IMR-90 (cell line): ENCODE data around the gene ASB11. TPM values are rescaled to one million over a fixed set of nuclear protein-coding genes. Genes with fewer than 3 reads are reported as not detected.

Experiments used
- ATAC-seq: fragments of 200-7000 bp; cut with Tn5 transposase; 2 replicates; pipeline ENCODE4 v1.9.1; 2020; ENCODE audit warnings: low read depth, mild to moderate bottlenecking, moderate library complexity
- BruUV-seq: library from RNA; stranded (reverse); fragments of 400-500 nt; replicated peaks from 2 replicates; lab custom pipeline; 2021; lab: Mats Ljungman, UMichigan
- CTCF ChIA-PET: fragments of 300-600 bp; formaldehyde crosslinking; extraction: SDS; loops from one replicate; lab custom pipeline; 2021; ENCODE audit warnings: antibody characterized with exemption; lab: Yijun Ruan, JAX
- POLR2A ChIA-PET: fragments of 300-600 bp; sonication (Branson Sonifier 250); formaldehyde crosslinking; loops from one replicate; lab custom pipeline; 2022; ENCODE audit warnings: antibody characterized with exemption; ENCODE audit not compliant: unreplicated experiment; lab: Charles Lee
- DNase-seq: peaks from one replicate; pipeline ENCODE4 v3.0.0; 2013
- H2AFZ ChIP-seq: replicated peaks from 2 replicates; pipeline ENCODE3; 2013; ENCODE audit warnings: low read length, mild to moderate bottlenecking; ENCODE audit not compliant: poor library complexity
- H2AK5ac ChIP-seq: 2 replicates; pipeline ENCODE4 v1.6.1; 2013; ENCODE audit warnings: low read depth, low read length, inconsistent platforms
- H2AK9ac ChIP-seq: replicated peaks from 2 replicates; pipeline ENCODE3; 2013; ENCODE audit warnings: mild to moderate bottlenecking, low read depth, low read length, moderate library complexity; ENCODE audit not compliant: poor library complexity
- H2BK120ac ChIP-seq: 2 replicates; pipeline ENCODE4 v1.6.1; 2013; ENCODE audit warnings: low read depth, low read length, inconsistent platforms
- H2BK15ac ChIP-seq: 3 replicates; pipeline ENCODE4 v1.6.1; 2013; ENCODE audit warnings: low read depth, low read length, inconsistent platforms
- H2BK20ac ChIP-seq: 2 replicates; pipeline ENCODE4 v1.6.1; 2013; ENCODE audit warnings: low read depth, mild to moderate bottlenecking, inconsistent platforms, low read length, moderate library complexity
- H2BK5ac ChIP-seq: 2 replicates; pipeline ENCODE4 v1.6.1; 2013; ENCODE audit warnings: mild to moderate bottlenecking, low read depth, low read length, inconsistent platforms; ENCODE audit not compliant: poor library complexity, severe bottlenecking
- H3K14ac ChIP-seq: replicated peaks from 2 replicates; pipeline ENCODE4 v1.6.1; 2013; ENCODE audit warnings: low read depth, low read length, inconsistent platforms
- H3K18ac ChIP-seq: 2 replicates; pipeline ENCODE4 v1.6.1; 2013; ENCODE audit warnings: low read depth, low read length, control low read depth
- H3K23ac ChIP-seq: 2 replicates; pipeline ENCODE4 v1.6.1; 2013; ENCODE audit warnings: low read depth, low read length, inconsistent platforms
- H3K27ac ChIP-seq: 2 replicates; pipeline ENCODE4 v1.5.1; 2013; ENCODE audit warnings: mild to moderate bottlenecking, control low read depth, low read length; ENCODE audit not compliant: insufficient read depth
- H3K27me3 ChIP-seq: 2 replicates; pipeline ENCODE4 v1.6.1; 2013; ENCODE audit warnings: low read length; ENCODE audit not compliant: control insufficient read depth, insufficient read depth
- H3K36me3 ChIP-seq: 2 replicates; pipeline ENCODE4 v1.6.1; 2013; ENCODE audit warnings: low read length, mixed read lengths; ENCODE audit not compliant: control insufficient read depth, insufficient read depth
- H3K4ac ChIP-seq: 2 replicates; pipeline ENCODE4 v1.6.1; 2013; ENCODE audit warnings: low read depth, low read length, inconsistent platforms
- H3K4me1 ChIP-seq: 2 replicates; pipeline ENCODE4 v1.6.1; 2013; ENCODE audit warnings: low read length, mixed read lengths; ENCODE audit not compliant: control insufficient read depth, insufficient read depth
- H3K4me2 ChIP-seq: 2 replicates; pipeline ENCODE4 v1.6.1; 2013; ENCODE audit warnings: low read depth, mild to moderate bottlenecking, control low read depth, low read length, moderate library complexity
- H3K4me3 ChIP-seq: 2 replicates; pipeline ENCODE4 v1.5.1; 2013; ENCODE audit warnings: low read depth, mild to moderate bottlenecking, control low read depth, low read length, moderate library complexity; ENCODE audit not compliant: insufficient read depth
- H3K56ac ChIP-seq: 2 replicates; pipeline ENCODE4 v1.6.1; 2013; ENCODE audit warnings: low read length, inconsistent platforms; ENCODE audit not compliant: insufficient read depth; ENCODE audit errors: extremely low read depth
- H3K79me1 ChIP-seq, 2 experiments: 2 replicates each; pipeline ENCODE4 v1.6.1; 2013; ENCODE audit warnings: low read length in 2 of 2, inconsistent platforms in 1 of 2, low read depth in 1 of 2
- H3K9ac ChIP-seq: 2 replicates; pipeline ENCODE4 v1.6.1; 2013; ENCODE audit warnings: low read depth, low read length, control low read depth
- H3K9me1 ChIP-seq: 2 replicates; pipeline ENCODE4 v1.6.1; 2013; ENCODE audit warnings: low read length, inconsistent platforms; ENCODE audit not compliant: insufficient read depth
- H3K9me3 ChIP-seq: 2 replicates; pipeline ENCODE4 v1.6.1; 2013; ENCODE audit warnings: low read length; ENCODE audit not compliant: control insufficient read depth, insufficient read depth
- H4K20me1 ChIP-seq: 2 replicates; pipeline ENCODE4 v1.6.1; 2013; ENCODE audit warnings: low read length, inconsistent platforms; ENCODE audit not compliant: insufficient read depth
- H4K5ac ChIP-seq: 2 replicates; pipeline ENCODE4 v1.6.1; 2013; ENCODE audit warnings: mild to moderate bottlenecking, low read depth, low read length, control low read depth
- H4K8ac ChIP-seq, 2 experiments: 2 replicates each; pipeline ENCODE4 v1.6.1; 2013; ENCODE audit warnings: low read depth in 2 of 2, low read length in 2 of 2, control low read depth in 1 of 2, inconsistent platforms in 1 of 2
- H4K91ac ChIP-seq: 2 replicates; pipeline ENCODE4 v1.6.1; 2013; ENCODE audit warnings: low read depth, low read length, inconsistent platforms; ENCODE audit not compliant: insufficient read depth
- BHLHE40 ChIP-seq: fragments of 150-350 bp; IDR thresholded peaks from 2 replicates; pipeline ENCODE4 v1.6.1; 2016; ENCODE audit warnings: mild to moderate bottlenecking, low read depth, low read length
- CEBPB ChIP-seq: IDR thresholded peaks from 2 replicates; pipeline ENCODE4 v1.6.1; 2012; ENCODE audit warnings: low read depth, low read length, improper control_type of control experiment
- MAZ ChIP-seq: IDR thresholded peaks from 2 replicates; pipeline ENCODE4 v1.6.1; 2012; ENCODE audit warnings: low read depth, mild to moderate bottlenecking, low read length, improper control_type of control experiment, moderate library complexity, borderline replicate concordance
- NFE2L2 ChIP-seq: fragments of 150-350 bp; IDR thresholded peaks from 2 replicates; pipeline ENCODE4 v1.6.1; 2016; ENCODE audit warnings: low read depth, mild to moderate bottlenecking, low read length
- RCOR1 ChIP-seq: IDR thresholded peaks from 2 replicates; pipeline ENCODE4 v1.6.1; 2012; ENCODE audit warnings: mild to moderate bottlenecking, low read length, improper control_type of control experiment; ENCODE audit not compliant: insufficient replicate concordance
- WGBS, 2 experiments: methylation state at CpG; one replicate each; pipeline versions ENCODE4 v1.1.5 to v1.1.7; 2013; ENCODE audit warnings: missing lambda C conversion rate in 2 of 2; ENCODE audit not compliant: insufficient read length in 1 of 2; ENCODE audit errors: extremely low coverage in 2 of 2; 5-methylcytosine and 5-hydroxymethylcytosine counted together
- dilution Hi-C: fragments of 300-500 bp; cut with HindIII; formaldehyde crosslinking; loops from one replicate; pipeline ENCODE4 v1.14.3; 2018; ENCODE audit warnings: low sequenced_read_pairs; ENCODE audit not compliant: unreplicated experiment
- in situ Hi-C: fragments of 300-500 bp; cut with MboI; formaldehyde crosslinking; loops from 3 replicates; pipeline ENCODE4 v1.14.3; 2019; ENCODE audit warnings: low sequenced_read_pairs, inconsistent platforms, mixed read lengths
- intact Hi-C: fragments of 100-400 bp; cut with micrococcal nuclease; formaldehyde crosslinking; loops from 2 replicates; pipeline ENCODE4 v1.10.0; 2022
- polyA plus RNA-seq, 3 experiments: library from polyadenylated mRNA; depleted of rRNA; stranded (reverse); fragments of >200 nt; gene quantifications; 2 replicates each; pipeline ENCODE4 v1.2.3, GENCODE V29; 2012; ENCODE audit warnings: low replicate concordance in 1 of 3
- total RNA-seq: library from RNA; depleted of rRNA; stranded (reverse); fragments of >200 nt; gene quantifications from 2 replicates; pipeline ENCODE4 v1.2.3, GENCODE V29; 2012

The ASB11 gene
- total and polyA plus RNA-seq, 2 of the 4 experiments (the other 2 are of a cell fraction): not detected

DNA sequence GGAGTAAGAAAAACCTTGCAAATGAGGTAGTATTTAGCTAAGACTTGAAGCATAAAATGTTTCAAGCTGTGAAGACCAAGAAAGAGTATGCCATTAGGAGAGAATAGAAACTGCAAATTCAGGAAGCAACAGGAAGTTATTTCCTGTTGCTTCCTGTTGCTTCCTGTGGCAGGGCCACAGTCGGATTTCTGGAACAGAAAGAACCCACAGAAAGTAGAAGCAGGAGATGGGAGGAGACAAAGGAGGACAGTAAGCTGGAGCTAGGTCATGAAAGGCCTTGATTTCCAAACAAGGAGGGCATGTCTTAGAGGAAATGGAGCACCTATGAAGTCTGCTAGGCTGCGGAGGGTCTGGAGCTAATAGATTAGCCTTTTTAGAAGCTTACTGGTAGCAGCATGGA lies 17.2 kb downstream of the ASB11 start:
- in situ Hi-C loops (no loop called here), intact Hi-C loops (no loop called here), dilution Hi-C loops (no loop called here)
- Histone ChIP-seq H3K4ac (no peak overlapping the region), H4K91ac (no peak overlapping the region), H2AK9ac (no peak overlapping the region), H3K27ac (no peak overlapping the region), H2BK20ac (no peak overlapping the region), H4K5ac (no peak overlapping the region), H3K36me3 (no peaks in the 10 kb centered on the region), H3K79me1 (no peaks in the 10 kb centered on the region), H3K9me3 (no peaks in the 10 kb centered on the region), H3K9ac (no peak overlapping the region), H3K14ac (no peak overlapping the region), H3K9me1 (no peaks in the 10 kb centered on the region), H2BK5ac (no peak overlapping the region), H3K23ac (no peak overlapping the region), H4K20me1 (no peaks in the 10 kb centered on the region), H3K4me3 (no peak overlapping the region), H4K8ac (no peak overlapping the region), H3K56ac (no peak overlapping the region), H3K4me2 (no peak overlapping the region), H2AFZ (no peak overlapping the region), H2BK15ac (no peak overlapping the region), H3K4me1 (no peaks in the 10 kb centered on the region), H2AK5ac (no peak overlapping the region), H3K27me3 (peaks cover 1% of the 10 kb centered on the region; the same call in 1 of the 2 replicates), H3K18ac (no peak overlapping the region), H2BK120ac (no peak overlapping the region)
- no peak for TF ChIP-seq CEBPB
- no peak for TF ChIP-seq NFE2L2
- TF ChIP-seq BHLHE40: no peak
- no peak for TF ChIP-seq MAZ
- no peak for TF ChIP-seq RCOR1
- no TSS peak for BruUV-seq
- CTCF ChIA-PET: no interaction called here
- no peak for ATAC-seq
- POLR2A ChIA-PET: no interaction called here
- DNase-seq: no peak
- 59% methylated on average over 2 of the region's 2 CpGs; no CpG with 5 or more reads in 1 of the 2 experiments for WGBS, 2 experiments
